SK-N-SH (cell line): ENCODE measurements around the gene HSPB7. TPM values are rescaled to one million over a fixed set of nuclear protein-coding genes. Genes with fewer than 3 reads are reported as not detected.

Experiments
- CTCF ChIA-PET: fragments of 300-600, 350-600 bp; formaldehyde crosslinking; extraction: SDS; loops from one replicate; lab custom pipeline; 2021; lab: Yijun Ruan, JAX
- POLR2A ChIA-PET: fragments of 350-600 bp; sonication (Branson Sonifier 250); formaldehyde crosslinking; extraction: SDS; loops from one replicate; lab custom pipeline; 2020; ENCODE audit warnings: antibody characterized with exemption, inconsistent platforms; lab: Yijun Ruan, JAX
- DNase-seq: peaks from one replicate; pipeline ENCODE4 v3.0.0; 2012
- H2AFZ ChIP-seq: fragments of 200-600 bp; sonication (generic); 2 replicates; pipeline ENCODE4 v1.8.1; 2016; ENCODE audit warnings: antibody characterized with exemption, mild to moderate bottlenecking, low read depth
- H3F3A ChIP-seq: fragments of 200-600 bp; sonication (generic); replicated peaks from 2 replicates; pipeline ENCODE3; 2016; ENCODE audit warnings: antibody characterized with exemption, mild to moderate bottlenecking; ENCODE audit not compliant: insufficient read depth
- H3K27ac ChIP-seq, 2 experiments: fragments of 200-500 bp in 1 of 2; fragments of 200-600 bp in 1 of 2; sonication (Bioruptor generic) in 1 of 2; sonication (generic), shearing (Covaris generic) in 1 of 2; 2 replicates each; pipeline versions ENCODE4 v1.5.1 to v1.6.1; 2014 to 2016; ENCODE audit warnings: low read depth in 2 of 2, inconsistent platforms in 1 of 2, low read length in 1 of 2, mild to moderate bottlenecking in 1 of 2, mixed read lengths in 1 of 2
- H3K27me3 ChIP-seq: fragments of 200-600 bp; sonication (generic), shearing (Covaris generic); 2 replicates; pipeline ENCODE4 v1.6.1; 2016; ENCODE audit warnings: mixed run types; ENCODE audit not compliant: insufficient read depth
- H3K36me3 ChIP-seq, 2 experiments: fragments of 200-500 bp in 1 of 2; fragments of 200-600 bp in 1 of 2; sonication (Bioruptor generic) in 1 of 2; sonication (generic) in 1 of 2; replicated peaks in 1 of 2; 2 replicates each; pipeline versions ENCODE3 to v1.5.1; 2014 to 2016; ENCODE audit warnings: low read length in 1 of 2, mild to moderate bottlenecking in 1 of 2; ENCODE audit not compliant: insufficient read depth in 2 of 2, control insufficient read depth in 1 of 2
- H3K4me1 ChIP-seq, 2 experiments: fragments of 200-500 bp in 1 of 2; fragments of 200-600 bp in 1 of 2; sonication (Bioruptor generic) in 1 of 2; sonication (generic), shearing (Covaris generic) in 1 of 2; 2 replicates each; pipeline versions ENCODE4 v1.5.1 to v1.6.1; 2014 to 2016; ENCODE audit warnings: low read depth in 1 of 2, low read length in 1 of 2, mixed run types in 1 of 2; ENCODE audit not compliant: insufficient read depth in 2 of 2, control insufficient read depth in 1 of 2
- H3K4me2 ChIP-seq: fragments of 200-600 bp; sonication (generic), shearing (Covaris generic); 2 replicates; pipeline ENCODE4 v1.6.1; 2017; ENCODE audit warnings: mixed run types
- H3K4me3 ChIP-seq, 2 experiments: fragments of 200-500 bp in 1 of 2; fragments of 200-600 bp in 1 of 2; sonication (Bioruptor generic) in 1 of 2; sonication (generic), shearing (Covaris generic) in 1 of 2; 2 replicates each; pipeline versions ENCODE4 v1.5.1 to v1.8.1; 2014 to 2016; ENCODE audit warnings: low read depth in 2 of 2, inconsistent platforms in 1 of 2, low read length in 1 of 2, mild to moderate bottlenecking in 1 of 2, mixed read lengths in 1 of 2, moderate library complexity in 1 of 2
- H3K79me2 ChIP-seq: fragments of 200-600 bp; sonication (generic); 2 replicates; pipeline ENCODE4 v1.8.1; 2017; ENCODE audit warnings: mild to moderate bottlenecking; ENCODE audit not compliant: insufficient read depth
- H3K9ac ChIP-seq: fragments of 200-600 bp; sonication (generic); 2 replicates; pipeline ENCODE4 v1.6.1; 2017; ENCODE audit warnings: mixed run types
- H3K9me2 ChIP-seq: fragments of 200-600 bp; sonication (generic); 2 replicates; pipeline ENCODE4 v1.6.1; 2017; ENCODE audit warnings: mixed run types
- H3K9me3 ChIP-seq: fragments of 200-600 bp; sonication (generic); 2 replicates; pipeline ENCODE4 v1.6.1; 2017; ENCODE audit warnings: mixed run types, mild to moderate bottlenecking, moderate library complexity
- H4K20me1 ChIP-seq: fragments of 200-600 bp; sonication (generic); 2 replicates; pipeline ENCODE4 v1.6.1; 2017; ENCODE audit warnings: mild to moderate bottlenecking, mixed run types; ENCODE audit not compliant: insufficient read depth
- CTCF ChIP-seq: fragments of 200-600 bp; sonication (generic); IDR thresholded peaks from 2 replicates; pipeline ENCODE4 v1.6.1; 2017; ENCODE audit warnings: antibody characterized with exemption, mild to moderate bottlenecking, moderate library complexity
- ELF1 ChIP-seq: IDR thresholded peaks from 2 replicates; pipeline ENCODE4 v1.4.0; 2012
- EZH2phosphoT487 ChIP-seq: fragments of 200-600 bp; sonication (generic); IDR thresholded peaks from 2 replicates; pipeline ENCODE4 v1.6.1; 2017; ENCODE audit warnings: low read depth, mixed run types, mild to moderate bottlenecking, antibody characterized with exemption, moderate library complexity, borderline replicate concordance
- FOXJ3 ChIP-seq: sonication (generic); formaldehyde crosslinking; IDR thresholded peaks from 2 replicates; pipeline ENCODE4 v1.5.1; 2020; ENCODE audit warnings: mild to moderate bottlenecking, missing genetic modification reagents
- FOXM1 ChIP-seq: IDR thresholded peaks from 2 replicates; pipeline ENCODE4 v1.4.0; 2012; ENCODE audit warnings: low read depth, mild to moderate bottlenecking
- IRF3 ChIP-seq: fragments of 150-350 bp; IDR thresholded peaks from 2 replicates; pipeline ENCODE4 v1.6.1; 2016; ENCODE audit warnings: mild to moderate bottlenecking, low read depth, low read length
- JUND ChIP-seq: IDR thresholded peaks from 2 replicates; pipeline ENCODE4 v1.4.0; 2012
- MEF2A ChIP-seq: IDR thresholded peaks from 2 replicates; pipeline ENCODE4 v1.4.0; 2012; ENCODE audit warnings: low read depth, borderline replicate concordance
- MXI1 ChIP-seq: IDR thresholded peaks from 2 replicates; pipeline ENCODE4 v1.6.1; 2012; ENCODE audit warnings: mild to moderate bottlenecking, low read depth, low read length, improper control_type of control experiment
- PBX3 ChIP-seq: IDR thresholded peaks from 2 replicates; pipeline ENCODE4; 2012
- RAD21 ChIP-seq: IDR thresholded peaks from 2 replicates; pipeline ENCODE4 v1.6.1; 2012; ENCODE audit warnings: mild to moderate bottlenecking, low read length
- SIN3A ChIP-seq: IDR thresholded peaks from 2 replicates; pipeline ENCODE4 v1.6.1; 2012; ENCODE audit warnings: low read depth, mild to moderate bottlenecking, low read length, moderate library complexity, borderline replicate concordance
- SMC3 ChIP-seq: IDR thresholded peaks from 2 replicates; pipeline ENCODE4 v1.6.1; 2012; ENCODE audit warnings: low read depth, low read length, improper control_type of control experiment
- TCF12 ChIP-seq: IDR thresholded peaks from 2 replicates; pipeline ENCODE4 v1.4.0; 2012
- TEAD4 ChIP-seq: IDR thresholded peaks from 2 replicates; pipeline ENCODE4 v1.4.0; 2012; ENCODE audit warnings: mild to moderate bottlenecking, borderline replicate concordance; ENCODE audit not compliant: insufficient read depth
- YY1 ChIP-seq: IDR thresholded peaks from 2 replicates; pipeline ENCODE4 v1.4.0; 2012; ENCODE audit warnings: low read depth, mild to moderate bottlenecking
- WGBS: methylation state at CpG from one replicate; pipeline ENCODE4 v1.1.6; 2017; ENCODE audit warnings: low lambda C conversion rate; 5-methylcytosine and 5-hydroxymethylcytosine counted together
- polyA plus RNA-seq, 3 experiments: library from polyadenylated mRNA; depleted of rRNA; stranded (reverse); fragments of >200 nt; gene quantifications; 2 replicates each; pipeline ENCODE4 v1.2.3, GENCODE V29; 2012
- TF ChIP-seq, protein P1 (sequence below): IDR thresholded peaks from 2 replicates; pipeline ENCODE4 v1.4.0; 2012; ENCODE audit warnings: low read depth, borderline replicate concordance

The HSPB7 gene
- polyA plus RNA-seq, 1 of the 3 experiments (the other 2 are of a cell fraction) = 0.05 TPM

- H3K4me1 ChIP-seq = peaks cover 10 to 38% of the 10 kb centered on the region in 2 experiments; a peak in 2 of 4 replicates
- H3K9me3 ChIP-seq = no peaks in the 10 kb centered on the region
- H3F3A ChIP-seq = no peaks in the 10 kb centered on the region
- no peak overlapping the region for H3K27ac ChIP-seq
- no peak for DNase-seq
- CTCF ChIA-PET = interaction anchor here (1.1 to 1.3 kb wide), 3 partner anchors 11 to 28 kb away, joined by 4 to 5 read pairs (median 4); no protein-coding TSS in a partner anchor
- no peak overlapping the region for H3K4me2 ChIP-seq
- H3K4me3 ChIP-seq = no peak overlapping the region
- H3K79me2 ChIP-seq = no peaks in the 10 kb centered on the region
- H3K9me2 ChIP-seq = no peaks in the 10 kb centered on the region
- H4K20me1 ChIP-seq = no peaks in the 10 kb centered on the region
- 87% methylated on average over 6 of the region's 11 CpGs for whole genome bisulfite sequencing
- TF ChIP-seq IRF3 (no peak), SIN3A (no peak), TCF12 (no peak), PBX3 (no peak), YY1 (no peak), MXI1 (no peak), FOXM1 (no peak), FOXJ3 (no peak), TEAD4 (no peak), ELF1 (no peak), RAD21 (no peak), MEF2A (no peak), EZH2phosphoT487 (no peak), CTCF (no peak), JUND (no peak), SMC3 (no peak)
- TF ChIP-seq, protein P1, sequence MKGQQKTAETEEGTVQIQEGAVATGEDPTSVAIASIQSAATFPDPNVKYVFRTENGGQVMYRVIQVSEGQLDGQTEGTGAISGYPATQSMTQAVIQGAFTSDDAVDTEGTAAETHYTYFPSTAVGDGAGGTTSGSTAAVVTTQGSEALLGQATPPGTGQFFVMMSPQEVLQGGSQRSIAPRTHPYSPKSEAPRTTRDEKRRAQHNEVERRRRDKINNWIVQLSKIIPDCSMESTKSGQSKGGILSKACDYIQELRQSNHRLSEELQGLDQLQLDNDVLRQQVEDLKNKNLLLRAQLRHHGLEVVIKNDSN = no peak
- TF ChIP-seq, all 33 proteins: peak for 0
- Histone ChIP-seq H3K9ac (no peak overlapping the region), H3K27me3 (no peaks in the 10 kb centered on the region), H2AFZ (no peak overlapping the region), H3K36me3 (no peaks in the 10 kb centered on the region)
- POLR2A ChIA-PET = no interaction called here
Observed at GRCh38 chr1:16022393-16022792, 4.5 kb upstream of the HSPB7 start.
